HG03159 (cell line): ENCODE data around the gene TIGIT.
"Not testable (repeated sequence)": the region's sequence is repeated elsewhere in the genome, so short reads cannot be mapped to it uniquely, and the experiment has no call there.

ENCODE experiments used
- ATAC-seq: cut with Tn5 transposase; IDR thresholded peaks from one replicate; pipeline ENCODE4 v1.9.1; 2021; ENCODE audit warnings: mild to moderate bottlenecking, moderate library complexity; ENCODE audit not compliant: unreplicated experiment

The TIGIT gene

DNA sequence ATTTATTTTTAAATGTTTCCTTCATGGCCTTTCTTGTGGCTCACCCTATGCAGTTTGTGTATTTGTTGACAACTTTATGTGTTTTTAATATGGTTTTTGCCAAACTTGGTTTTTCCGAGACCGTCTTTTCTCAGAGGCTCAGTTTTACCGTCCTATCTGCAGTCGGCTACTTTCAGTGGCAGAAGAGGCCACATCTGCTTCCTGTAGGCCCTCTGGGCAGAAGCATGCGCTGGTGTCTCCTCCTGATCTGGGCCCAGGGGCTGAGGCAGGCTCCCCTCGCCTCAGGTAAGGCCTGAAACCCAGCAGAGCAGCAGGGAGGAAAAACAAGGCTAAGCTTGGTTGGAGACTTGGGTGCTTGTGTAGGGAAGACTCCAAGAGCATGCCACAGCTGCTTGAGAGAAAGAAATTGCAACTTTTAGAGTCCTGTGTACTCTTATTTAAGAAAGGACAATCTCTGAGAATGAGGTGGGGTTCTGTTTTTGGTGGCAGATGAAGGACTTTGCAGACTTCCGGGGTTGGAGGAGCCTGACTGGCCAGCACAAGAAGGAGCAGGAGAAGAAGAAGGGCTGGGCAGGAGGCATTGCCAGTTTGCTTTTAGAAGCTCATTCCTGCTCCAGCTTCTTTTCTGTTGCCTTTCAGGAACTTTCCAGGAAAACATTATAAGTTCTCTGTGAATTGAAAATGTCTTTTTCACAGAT, at the start of gene TIGIT:
TSS of gene TIGIT (plus strand) at position 191 of the 698 bp plus-strand sequence. CDS start at position 225, 34 bp downstream.
- ATAC-seq: no peak

DNA sequence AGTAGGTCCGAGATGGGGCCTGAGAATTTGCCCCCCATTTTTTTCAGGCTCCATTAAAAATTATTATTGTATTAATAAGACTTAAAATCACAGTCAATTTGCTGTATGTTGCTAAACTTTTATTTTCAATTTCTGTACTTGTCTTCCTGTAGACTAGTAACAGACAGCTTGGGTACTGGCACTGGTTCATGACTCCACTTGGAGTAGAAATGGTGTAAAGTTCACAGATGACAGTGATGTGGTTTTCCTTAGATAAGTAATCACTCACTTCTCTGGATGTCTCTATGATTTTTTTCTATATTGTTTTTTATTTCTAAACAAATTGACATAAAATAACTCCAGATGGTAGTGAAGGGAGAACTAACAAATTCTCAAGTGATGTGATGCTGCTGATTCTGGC, 40.9 kb upstream of the TIGIT start:
- no peak for ATAC-seq

DNA sequence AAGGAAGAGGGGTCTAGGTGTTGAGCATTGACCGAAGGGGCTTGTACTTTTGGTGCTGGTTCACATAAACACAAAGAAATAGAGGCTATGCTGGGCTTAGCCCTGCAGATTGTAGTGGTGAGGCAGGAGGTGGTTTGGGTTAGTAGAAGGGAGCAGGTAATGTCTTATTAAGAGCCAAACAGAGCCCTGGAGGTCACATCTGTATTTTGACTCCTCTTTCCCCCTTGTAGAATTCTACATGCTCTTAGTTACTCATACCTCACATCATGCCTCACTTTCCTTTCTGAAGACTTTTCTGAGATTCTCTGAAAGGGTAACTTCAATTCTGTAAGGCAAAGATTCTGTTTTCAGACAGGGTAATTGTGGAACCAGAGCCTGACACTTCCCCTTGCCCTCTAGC, 40.3 kb upstream of the TIGIT start:
- no peak for ATAC-seq

DNA sequence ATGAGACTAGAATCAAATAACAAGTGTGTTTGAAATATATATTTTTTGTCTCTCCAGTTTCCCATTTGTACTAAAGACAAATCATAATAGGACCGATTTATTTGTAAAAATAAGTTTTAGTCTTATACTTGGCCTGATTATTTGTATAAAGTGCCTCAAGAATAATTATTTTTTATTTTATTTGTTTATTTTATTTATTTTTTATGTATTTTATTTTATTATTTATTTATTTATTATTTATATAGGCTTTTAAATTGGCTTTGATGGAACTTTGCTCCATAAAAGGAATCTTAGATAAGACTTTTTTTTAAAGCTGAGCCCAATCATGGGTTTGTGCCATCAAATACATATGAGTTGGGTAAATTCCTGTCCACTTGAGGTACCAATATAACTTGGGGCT, 34.3 kb upstream of the TIGIT start:
- no peak for ATAC-seq

DNA sequence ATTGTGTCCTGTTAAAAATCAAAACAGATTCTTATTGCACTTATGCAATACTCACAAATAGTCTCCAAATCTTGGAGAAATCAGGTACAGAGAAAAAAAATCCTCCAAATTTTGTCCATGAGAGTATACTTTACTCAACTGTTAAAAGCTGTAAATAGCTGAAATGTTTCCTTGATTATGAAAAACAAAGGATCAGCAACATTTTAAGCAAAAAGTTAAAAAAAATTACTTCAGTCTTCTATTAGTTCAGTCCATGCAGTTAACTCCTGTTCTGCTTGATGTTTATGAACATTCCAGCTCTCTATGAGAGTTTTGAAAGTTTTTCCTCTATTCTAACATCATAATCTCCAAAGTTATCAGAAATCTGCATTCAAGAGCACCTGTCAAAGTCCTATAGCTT, 33.7 kb upstream of the TIGIT start:
- no peak for ATAC-seq

DNA sequence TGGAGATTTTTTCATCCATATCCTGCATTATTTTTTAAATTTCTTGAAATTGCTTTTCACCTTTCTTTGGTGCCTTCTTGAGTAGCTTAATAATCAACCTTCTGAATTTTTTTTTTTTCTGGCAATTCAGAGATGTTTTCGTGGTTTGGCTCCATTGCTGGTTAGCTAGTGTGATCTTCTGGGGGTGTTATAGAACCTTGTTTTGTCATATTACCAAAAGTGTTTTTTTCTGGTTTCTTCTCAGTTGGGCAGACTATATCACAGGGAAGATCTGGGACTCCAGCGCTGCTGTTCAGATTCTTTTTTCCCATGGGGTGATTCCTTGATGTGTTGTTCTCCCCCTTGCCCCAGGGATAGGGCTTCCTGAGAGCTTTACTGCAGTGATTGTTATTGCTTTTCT, 23.8 kb upstream of the TIGIT start:
- ATAC-seq: no peak

DNA sequence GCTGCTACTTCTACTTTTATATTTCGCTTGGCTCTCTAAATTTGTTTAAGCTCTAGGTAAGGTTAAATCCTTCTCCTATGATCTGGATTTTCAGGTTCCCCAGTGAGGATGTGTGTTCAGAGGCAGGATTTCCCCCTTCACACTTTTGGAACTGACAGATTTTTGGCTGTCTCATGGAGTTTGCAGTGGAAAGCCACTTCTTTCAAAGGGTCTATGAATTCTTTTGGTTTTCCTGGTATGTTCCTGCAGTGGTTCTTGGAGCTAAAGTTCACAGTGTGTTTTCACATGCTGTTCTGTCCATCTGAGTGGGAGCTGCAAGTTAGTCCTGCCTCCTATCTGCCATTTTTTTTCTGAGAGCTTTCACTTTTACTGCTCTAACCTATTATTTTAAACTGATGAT, 21.6 kb upstream of the TIGIT start:
- ATAC-seq: no peak

DNA sequence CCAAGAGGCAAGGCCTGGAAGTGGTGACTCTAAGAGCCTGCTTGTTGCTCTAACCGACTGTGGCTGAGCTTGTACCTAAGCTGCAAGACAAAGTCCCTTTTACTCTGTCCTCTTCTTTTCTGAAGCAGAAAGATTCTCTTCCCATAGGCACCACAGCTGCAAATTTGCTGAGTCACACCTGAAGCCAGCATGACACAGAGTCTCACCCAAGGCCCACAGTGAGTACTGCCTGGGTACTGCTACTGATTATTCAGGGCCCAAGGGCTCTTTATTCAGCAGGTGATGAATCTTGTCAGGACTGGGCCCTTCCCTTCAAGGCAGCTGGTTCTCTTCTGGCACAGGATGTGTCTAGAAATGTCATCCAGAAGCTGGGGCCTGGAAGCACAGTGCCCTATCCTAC, 18.9 kb upstream of the TIGIT start:
- ATAC-seq: no peak

DNA sequence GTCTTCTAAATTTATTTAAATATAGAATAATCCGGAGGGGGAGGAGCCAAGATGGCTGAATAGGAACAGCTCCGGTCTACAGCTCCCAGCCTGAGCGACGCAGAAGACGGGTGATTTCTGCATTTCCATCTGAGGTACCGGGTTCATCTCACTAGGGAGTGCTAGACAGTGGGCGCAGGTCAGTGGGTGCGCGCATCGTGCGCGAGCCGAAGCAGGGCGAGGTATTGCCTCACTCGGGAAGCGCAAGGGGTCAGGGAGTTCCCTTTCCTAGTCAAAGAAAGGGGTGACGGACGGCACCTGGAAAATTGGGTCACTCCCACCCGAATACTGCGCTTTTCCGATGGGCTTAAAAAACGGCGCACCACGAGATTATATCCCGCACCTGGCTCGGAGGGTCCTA, 17.0 kb upstream of the TIGIT start:
- not testable (repeated sequence) for ATAC-seq

DNA sequence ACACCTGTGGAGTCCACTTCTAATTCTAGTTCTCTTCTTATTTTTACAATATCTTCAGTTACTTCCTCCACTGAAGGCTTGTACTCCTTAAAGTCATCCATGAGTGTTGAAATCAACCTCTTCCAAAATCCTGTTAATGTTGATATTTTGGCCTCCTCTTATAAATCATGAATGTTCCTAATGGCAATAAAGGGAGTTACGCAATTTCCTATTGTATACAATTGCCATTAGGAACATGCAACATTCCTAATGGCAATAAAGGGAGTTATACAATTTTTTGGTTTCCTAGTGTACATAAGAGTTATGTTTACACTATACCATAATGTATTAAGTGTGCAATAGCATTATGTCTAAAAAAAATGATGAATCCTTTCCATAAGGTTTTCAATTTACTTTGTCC, 9.2 kb upstream of the TIGIT start:
- no peak for ATAC-seq

DNA sequence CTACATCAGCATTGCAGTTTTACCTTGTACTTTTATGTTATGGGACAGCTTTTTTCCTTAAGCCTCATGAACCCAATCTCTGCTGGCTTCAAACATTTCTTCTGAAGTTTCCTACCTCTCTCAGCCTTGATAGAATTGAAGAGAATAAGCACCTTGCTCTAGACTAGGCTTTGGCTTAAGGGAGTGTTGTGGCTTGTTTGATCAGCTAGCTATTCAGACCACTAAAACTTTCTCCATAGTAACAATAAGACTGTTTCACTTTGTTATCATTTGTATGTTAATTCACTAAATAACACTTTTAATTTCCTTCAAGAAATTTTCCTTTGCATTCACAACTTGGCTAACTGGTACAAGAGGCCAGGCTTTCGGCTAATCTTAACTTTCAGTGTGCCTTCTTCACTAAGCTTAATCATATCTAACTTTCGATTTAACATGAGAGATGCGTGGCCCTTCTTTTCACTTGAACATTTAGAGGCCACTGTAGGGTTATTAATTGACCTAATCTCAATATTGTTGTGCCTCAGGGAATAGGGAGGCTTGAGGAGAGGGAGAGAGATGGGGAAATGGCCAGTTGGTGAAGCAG, 8.1 kb upstream of the TIGIT start:
- no peak for ATAC-seq

DNA sequence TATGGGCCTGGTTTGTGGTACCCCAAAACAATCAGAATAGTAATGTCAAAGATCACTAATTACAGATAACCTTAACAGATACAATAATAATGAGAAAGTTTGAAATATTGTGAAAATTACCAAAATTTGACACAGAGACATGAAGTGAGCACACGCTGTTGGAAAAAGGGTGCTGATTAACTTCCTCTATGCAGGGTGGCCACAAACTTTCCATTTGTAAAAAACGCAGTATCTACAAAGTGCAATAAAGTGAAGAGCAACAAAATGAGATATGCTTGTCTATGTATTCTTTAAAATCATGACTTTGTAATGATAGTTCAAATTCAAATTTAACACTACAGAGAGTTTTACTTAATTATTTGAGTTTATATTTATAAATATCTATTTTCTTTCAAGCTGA, 7.6 kb upstream of the TIGIT start:
- ATAC-seq: no peak

DNA sequence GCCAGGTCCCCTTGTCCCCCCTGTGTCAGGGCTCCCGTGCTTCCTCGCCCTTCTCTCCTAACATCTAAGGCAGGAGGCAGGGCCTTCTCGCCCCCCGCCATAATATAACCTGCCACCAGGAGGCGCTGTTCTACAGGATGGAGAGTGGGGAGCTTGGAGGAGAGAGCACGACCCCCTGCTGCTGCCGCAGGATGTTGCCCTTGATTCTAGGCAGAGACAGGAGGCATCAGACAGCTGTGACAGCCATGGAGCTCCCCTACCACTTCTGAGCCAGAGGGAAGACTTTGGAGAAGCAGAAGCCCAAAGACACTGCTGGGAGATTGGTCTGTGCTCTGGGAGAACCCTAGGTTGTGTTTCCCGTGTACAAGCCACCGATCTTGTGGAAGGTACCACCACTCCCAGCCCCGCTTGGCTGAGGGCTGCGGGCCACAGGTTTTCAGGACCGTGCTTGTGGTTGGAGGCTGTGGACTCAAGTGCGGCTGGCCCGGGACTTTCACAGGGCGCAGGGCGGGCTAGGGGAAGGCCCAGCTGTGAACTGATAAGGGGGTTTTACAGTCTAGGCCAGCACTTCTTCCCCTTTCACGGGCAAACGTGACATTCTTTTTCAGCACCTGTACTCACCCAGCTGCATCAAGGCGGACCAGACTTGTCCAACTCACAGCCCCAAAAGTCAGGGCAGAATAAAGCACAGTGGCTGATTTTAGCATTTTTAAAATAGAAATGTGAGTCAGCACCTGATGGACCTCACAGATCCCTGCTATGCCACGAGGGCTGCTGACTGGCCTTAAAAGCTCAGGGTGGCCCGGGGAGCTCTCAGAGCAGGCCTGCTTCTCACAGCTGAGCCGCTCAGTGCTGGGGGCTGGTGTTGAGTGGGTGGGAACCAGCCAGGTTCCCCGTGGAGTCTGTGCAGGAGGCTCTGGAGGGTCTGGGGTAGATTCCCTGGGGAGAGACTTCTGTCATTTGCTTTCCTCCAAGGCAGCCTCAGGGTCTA, 2.6 kb upstream of the TIGIT start:
- peak; percentile 86 for ATAC-seq

DNA sequence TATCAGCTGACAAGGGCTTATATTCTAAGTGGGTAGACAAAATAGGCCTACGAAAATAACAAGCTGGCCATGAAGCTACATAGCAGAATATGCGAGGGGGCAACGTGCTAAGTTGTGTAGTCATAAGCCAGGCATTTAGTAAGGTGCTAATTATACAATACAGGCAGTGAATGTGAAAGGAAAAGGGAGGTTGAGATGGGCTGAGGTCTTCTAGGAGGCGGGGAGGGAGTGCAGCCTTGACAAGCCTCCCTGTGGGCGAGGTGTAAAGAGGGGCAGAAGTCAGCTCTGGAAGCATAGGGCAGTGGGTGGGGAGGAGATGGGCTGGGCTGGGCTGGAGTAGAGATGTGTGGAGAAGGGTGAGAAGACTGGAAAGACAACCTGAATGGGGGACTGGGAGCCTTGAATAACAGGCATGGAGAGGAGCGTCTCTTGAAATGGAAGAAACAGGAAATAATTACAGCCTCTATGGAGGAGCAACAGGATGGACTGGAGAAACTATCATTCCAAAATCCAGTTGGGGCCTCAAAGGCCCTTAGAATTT, 1.2 kb downstream of the TIGIT start:
- ATAC-seq: no peak

DNA sequence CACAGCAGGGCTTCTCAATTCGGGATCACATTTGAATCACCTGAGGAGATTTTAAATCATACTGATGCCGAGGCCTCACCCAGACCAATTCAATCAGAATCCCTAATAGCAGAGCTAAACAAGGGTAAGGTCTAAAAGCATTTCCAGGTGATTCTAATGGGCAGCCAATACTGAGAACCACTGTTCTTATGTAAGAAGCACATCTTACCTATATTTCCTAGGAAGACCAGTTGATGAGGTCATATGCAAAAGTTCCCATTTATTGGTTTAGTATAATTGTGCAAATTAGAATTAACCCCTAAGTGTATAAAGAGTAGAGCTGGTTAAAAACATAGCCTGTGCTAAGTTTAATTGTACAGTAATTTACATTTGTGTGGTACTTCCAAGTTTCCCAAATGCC, 2.1 kb downstream of the TIGIT start:
- ATAC-seq: no peak

DNA sequence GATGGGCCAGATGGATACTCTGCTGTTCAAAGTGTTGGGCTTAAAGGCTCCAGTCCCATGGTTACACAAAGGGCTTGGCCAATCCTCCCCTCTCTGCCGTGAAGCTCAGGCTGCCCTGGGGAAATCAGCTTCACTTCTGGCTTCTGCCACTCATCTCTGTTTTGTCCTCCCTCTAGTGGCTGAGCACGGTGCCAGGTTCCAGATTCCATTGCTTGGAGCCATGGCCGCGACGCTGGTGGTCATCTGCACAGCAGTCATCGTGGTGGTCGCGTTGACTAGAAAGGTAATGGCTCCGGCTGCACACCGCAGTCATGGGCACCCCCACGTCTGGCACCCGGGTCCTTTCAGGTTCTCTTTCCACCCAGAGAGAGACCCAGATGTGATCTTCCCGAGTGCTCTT, 5.6 kb downstream of the TIGIT start:
- no peak for ATAC-seq

DNA sequence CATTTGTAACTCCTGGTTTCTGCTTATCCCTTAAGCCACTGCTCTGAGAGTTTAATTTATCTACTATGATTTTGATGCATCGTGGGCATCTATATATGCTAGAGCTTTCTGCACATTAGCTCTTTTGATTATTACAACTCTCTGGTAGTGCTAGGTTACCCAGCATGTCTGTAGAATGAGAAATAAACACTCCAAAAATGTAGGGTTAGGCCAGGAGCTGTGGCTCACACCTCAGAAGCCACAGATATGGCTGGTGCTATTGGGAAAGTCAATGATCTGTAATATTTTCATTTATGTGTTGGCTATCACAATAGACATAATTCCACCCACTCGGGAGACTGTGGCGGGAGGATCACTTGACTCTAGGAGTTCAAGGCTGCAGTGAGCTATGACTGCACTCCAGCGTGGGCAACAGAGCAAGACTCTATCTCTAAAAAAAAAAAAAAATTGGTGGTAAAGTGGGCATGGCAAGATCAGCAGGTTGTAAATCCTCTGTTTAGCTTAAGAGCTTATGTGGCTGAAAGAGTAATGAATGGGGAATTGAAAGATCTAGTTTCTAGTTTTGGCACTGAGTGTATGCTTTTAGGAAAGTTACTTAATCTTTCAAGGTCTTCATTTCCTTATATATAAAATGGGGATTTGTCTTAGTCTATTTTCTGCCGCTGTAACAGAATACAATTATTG, 6.3 kb downstream of the TIGIT start:
- no peak for ATAC-seq

DNA sequence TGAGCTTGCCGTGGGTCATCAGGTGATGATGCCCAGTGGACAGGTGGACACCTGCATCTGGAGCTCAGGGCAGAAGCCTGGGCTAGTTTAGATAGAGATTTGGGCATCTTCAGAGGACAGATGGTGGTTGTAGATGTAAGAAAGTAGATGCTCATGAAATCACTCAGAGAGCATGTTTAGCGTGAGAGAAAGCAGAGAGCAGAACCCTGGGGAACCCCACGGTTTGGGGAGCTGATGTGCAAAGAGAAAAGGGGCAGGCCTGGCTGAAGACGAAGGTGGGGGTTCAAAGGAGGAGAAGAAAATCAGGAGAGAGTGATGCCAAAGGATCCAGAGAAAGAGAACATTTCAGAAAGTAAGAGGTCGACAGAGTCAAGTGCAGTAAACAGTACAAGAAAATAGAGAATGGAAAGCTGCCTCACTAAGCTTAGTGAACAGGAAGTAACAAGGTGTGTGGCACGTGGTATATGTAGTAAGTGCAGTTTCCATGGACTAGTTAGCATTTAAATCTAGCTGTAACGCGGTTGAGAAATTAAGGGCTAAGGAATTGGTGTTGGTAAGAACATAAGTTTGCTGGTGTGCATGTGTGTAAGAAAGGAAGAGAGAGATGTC, 13.5 kb downstream of the TIGIT start:
- ATAC-seq: no peak

DNA sequence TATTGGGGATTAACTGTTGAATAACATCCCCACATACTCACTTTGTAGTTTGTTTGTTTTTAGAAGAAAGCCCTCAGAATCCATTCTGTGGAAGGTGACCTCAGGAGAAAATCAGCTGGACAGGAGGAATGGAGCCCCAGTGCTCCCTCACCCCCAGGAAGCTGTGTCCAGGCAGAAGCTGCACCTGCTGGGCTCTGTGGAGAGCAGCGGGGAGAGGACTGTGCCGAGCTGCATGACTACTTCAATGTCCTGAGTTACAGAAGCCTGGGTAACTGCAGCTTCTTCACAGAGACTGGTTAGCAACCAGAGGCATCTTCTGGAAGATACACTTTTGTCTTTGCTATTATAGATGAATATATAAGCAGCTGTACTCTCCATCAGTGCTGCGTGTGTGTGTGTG, 14.0 kb downstream of the TIGIT start:
- no peak for ATAC-seq

DNA sequence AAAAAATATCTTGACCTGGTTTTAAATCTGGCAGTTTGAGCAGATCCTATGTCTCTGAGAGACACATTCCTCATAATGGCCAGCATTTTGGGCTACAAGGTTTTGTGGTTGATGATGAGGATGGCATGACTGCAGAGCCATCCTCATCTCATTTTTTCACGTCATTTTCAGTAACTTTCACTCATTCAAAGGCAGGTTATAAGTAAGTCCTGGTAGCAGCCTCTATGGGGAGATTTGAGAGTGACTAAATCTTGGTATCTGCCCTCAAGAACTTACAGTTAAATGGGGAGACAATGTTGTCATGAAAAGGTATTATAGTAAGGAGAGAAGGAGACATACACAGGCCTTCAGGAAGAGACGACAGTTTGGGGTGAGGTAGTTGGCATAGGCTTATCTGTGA, 14.5 kb downstream of the TIGIT start:
- peak; percentile 5 for ATAC-seq

DNA sequence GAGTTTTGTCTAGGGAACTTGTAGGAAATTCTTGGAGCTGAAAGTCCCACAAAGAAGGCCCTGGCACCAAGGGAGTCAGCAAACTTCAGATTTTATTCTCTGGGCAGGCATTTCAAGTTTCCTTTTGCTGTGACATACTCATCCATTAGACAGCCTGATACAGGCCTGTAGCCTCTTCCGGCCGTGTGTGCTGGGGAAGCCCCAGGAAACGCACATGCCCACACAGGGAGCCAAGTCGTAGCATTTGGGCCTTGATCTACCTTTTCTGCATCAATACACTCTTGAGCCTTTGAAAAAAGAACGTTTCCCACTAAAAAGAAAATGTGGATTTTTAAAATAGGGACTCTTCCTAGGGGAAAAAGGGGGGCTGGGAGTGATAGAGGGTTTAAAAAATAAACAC, 15.0 kb downstream of the TIGIT start:
- peak; percentile 80 for ATAC-seq
